Loucy (cell line): ENCODE data around the gene CERS2.

ENCODE experiments used
- H2AFZ ChIP-seq: fragments of 200-600 bp; sonication (generic); 2 replicates; pipeline ENCODE4 v1.6.0; 2016; ENCODE audit warnings: antibody characterized with exemption, mild to moderate bottlenecking, low read length, moderate library complexity
- H3F3A ChIP-seq: fragments of 200-600 bp; 2 replicates; pipeline ENCODE4 v1.6.0; 2016; ENCODE audit warnings: antibody characterized with exemption, low read depth, mild to moderate bottlenecking
- H3K27me3 ChIP-seq: fragments of 200-600 bp; sonication (generic); 2 replicates; pipeline ENCODE4 v1.6.1; 2014; ENCODE audit warnings: low read length, mild to moderate bottlenecking; ENCODE audit not compliant: insufficient read depth, poor library complexity, severe bottlenecking
- H3K36me3 ChIP-seq: fragments of 200-600 bp; sonication (generic); 2 replicates; pipeline ENCODE4 v1.6.1; 2016; ENCODE audit warnings: low read length; ENCODE audit not compliant: insufficient read depth
- H3K4me1 ChIP-seq: fragments of 200-600 bp; sonication (generic); 2 replicates; pipeline ENCODE4 v1.5.1; 2014; ENCODE audit warnings: low read length, mild to moderate bottlenecking; ENCODE audit not compliant: insufficient read depth, poor library complexity, severe bottlenecking
- H3K4me2 ChIP-seq: fragments of 200-600 bp; sonication (generic); 2 replicates; pipeline ENCODE4 v1.6.0; 2014; ENCODE audit warnings: antibody characterized with exemption, low read length, low read depth, mild to moderate bottlenecking; ENCODE audit not compliant: poor library complexity, severe bottlenecking
- H3K4me3 ChIP-seq: fragments of 200-600 bp; sonication (generic); 2 replicates; pipeline ENCODE4 v1.5.1; 2014; ENCODE audit warnings: low read length, mild to moderate bottlenecking, mixed read lengths; ENCODE audit not compliant: poor library complexity, severe bottlenecking
- H3K79me2 ChIP-seq: fragments of 200-600 bp; sonication (generic); 2 replicates; pipeline ENCODE4 v1.6.1; 2014; ENCODE audit warnings: low read length; ENCODE audit not compliant: insufficient read depth
- H3K9ac ChIP-seq: fragments of 200-600 bp; sonication (generic); 2 replicates; pipeline ENCODE4 v1.6.0; 2014; ENCODE audit warnings: mild to moderate bottlenecking, low read depth, low read length, moderate library complexity; ENCODE audit not compliant: poor library complexity, severe bottlenecking
- H3K9me2 ChIP-seq: fragments of 200-600 bp; sonication (generic); replicated peaks from 2 replicates; pipeline ENCODE4 v1.6.1; 2016; ENCODE audit warnings: low read depth, low read length, mixed read lengths
- H3K9me3 ChIP-seq: fragments of 200-600 bp; sonication (generic); 2 replicates; pipeline ENCODE4 v1.6.1; 2014; ENCODE audit warnings: mild to moderate bottlenecking, antibody characterized with exemption, low read length, low read depth; ENCODE audit not compliant: insufficient read depth
- H4K20me1 ChIP-seq: fragments of 200-600 bp; sonication (generic); 2 replicates; pipeline ENCODE4 v1.6.0; 2014; ENCODE audit warnings: antibody characterized with exemption, low read length, mild to moderate bottlenecking; ENCODE audit not compliant: insufficient read depth, poor library complexity, severe bottlenecking
- CTCF ChIP-seq: fragments of 200-600 bp; sonication (generic); conservative IDR thresholded peaks from 2 replicates; pipeline ENCODE4 v1.5.1; 2014; ENCODE audit warnings: mild to moderate bottlenecking, antibody characterized with exemption, low read length
- EZH2phosphoT487 ChIP-seq: fragments of 200-600 bp; IDR thresholded peaks from 2 replicates; pipeline ENCODE4 v1.6.1; 2018; ENCODE audit warnings: antibody characterized with exemption, mild to moderate bottlenecking, moderate library complexity, borderline replicate concordance

The CERS2 gene

DNA sequence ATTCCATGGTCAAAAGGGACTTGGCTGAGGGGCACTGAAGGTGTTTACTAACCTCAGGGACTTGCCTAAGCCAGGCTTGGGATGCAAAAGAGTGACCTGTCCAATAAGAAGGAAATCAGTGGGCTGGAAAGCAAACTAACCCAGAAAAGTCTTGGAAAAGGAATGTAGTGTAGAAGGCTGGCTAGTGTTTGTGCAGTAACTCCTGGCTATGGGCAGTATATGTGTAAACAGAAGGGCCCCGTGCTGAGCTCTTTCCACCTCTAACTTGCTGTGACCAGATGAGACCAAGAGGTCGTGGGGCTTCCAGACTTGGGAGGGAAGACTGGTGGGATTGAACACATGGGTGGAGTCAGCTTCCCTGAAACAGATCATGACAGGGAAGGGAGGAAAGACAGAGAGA, 28.0 kb upstream of the CERS2 start:
- no peaks in the 10 kb centered on the region for H4K20me1 ChIP-seq
- H3F3A ChIP-seq, result peaks cover under 1% of the 10 kb centered on the region; the same call in 1 of the 2 replicates
- H3K79me2 ChIP-seq, result peaks cover 8% of the 10 kb centered on the region
- no peaks in the 10 kb centered on the region for H3K9me3 ChIP-seq
- peak overlapping the region; percentile 15 for H3K9ac ChIP-seq
- no peaks in the 10 kb centered on the region for H3K27me3 ChIP-seq
- TF ChIP-seq CTCF (no peak), EZH2phosphoT487 (no peak)
- no peaks in the 10 kb centered on the region for H3K36me3 ChIP-seq
- H3K4me1 ChIP-seq, result peaks cover 42% of the 10 kb centered on the region
- H3K9me2 ChIP-seq, result no peaks in the 10 kb centered on the region
- H3K4me3 ChIP-seq, result peak overlapping the region; percentile 41
- peak overlapping the region; percentile 68 for H3K4me2 ChIP-seq
- H2AFZ ChIP-seq, result no peak overlapping the region

DNA sequence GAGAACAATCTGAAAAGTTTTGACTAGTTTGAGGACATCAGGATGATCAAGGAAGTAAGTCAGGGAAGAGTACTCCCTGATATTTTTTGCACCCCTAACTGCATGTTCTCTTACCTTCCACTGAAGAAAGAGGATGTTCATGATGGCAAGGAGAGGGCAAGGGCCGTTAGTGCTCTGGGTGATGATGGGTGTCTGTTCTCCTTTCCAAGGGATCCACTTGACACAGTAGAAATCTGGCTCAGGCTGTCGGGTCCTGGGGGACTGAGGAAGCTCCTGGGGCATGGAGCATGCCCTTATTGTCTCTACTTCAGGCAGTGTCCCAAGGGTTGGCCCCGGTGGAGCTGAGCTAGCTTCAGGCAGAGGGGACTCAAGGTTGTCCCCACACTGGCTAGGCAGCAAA, 27.4 kb upstream of the CERS2 start:
- H3K4me2 ChIP-seq, result peak overlapping the region; percentile 68
- H3K9me2 ChIP-seq, result no peaks in the 10 kb centered on the region
- TF ChIP-seq EZH2phosphoT487 (no peak), CTCF (no peak)
- no peak overlapping the region for H2AFZ ChIP-seq
- H3K27me3 ChIP-seq, result no peaks in the 10 kb centered on the region
- H3K4me3 ChIP-seq, result no peak overlapping the region
- no peaks in the 10 kb centered on the region for H4K20me1 ChIP-seq
- peaks cover 38% of the 10 kb centered on the region for H3K4me1 ChIP-seq
- no peaks in the 10 kb centered on the region for H3K36me3 ChIP-seq
- peaks cover 8% of the 10 kb centered on the region for H3K79me2 ChIP-seq
- H3K9ac ChIP-seq, result no peak overlapping the region
- H3F3A ChIP-seq, result no peaks in the 10 kb centered on the region
- no peaks in the 10 kb centered on the region for H3K9me3 ChIP-seq

- Histone ChIP-seq H3K27me3 (no peaks in the 10 kb centered on the region), H4K20me1 (no peaks in the 10 kb centered on the region), H3K9ac (no peak overlapping the region), H3K9me2 (no peaks in the 10 kb centered on the region), H3K4me2 (peak overlapping the region; percentile 68), H3K4me1 (peaks cover 34% of the 10 kb centered on the region), H3K36me3 (no peaks in the 10 kb centered on the region), H3F3A (no peaks in the 10 kb centered on the region), H3K4me3 (no peak overlapping the region), H3K9me3 (no peaks in the 10 kb centered on the region), H3K79me2 (peaks cover 8% of the 10 kb centered on the region), H2AFZ (no peak overlapping the region)
- TF ChIP-seq EZH2phosphoT487, result no peak
- TF ChIP-seq CTCF, result no peak
These were observed 27.0 kb upstream of the CERS2 start for GRCh38 chr1:151001602-151002001.
